GM20000 (cell line): Measurements from ENCODE around the gene FLVCR2.

ENCODE experiments used
- DNase-seq: peaks from one replicate; pipeline ENCODE4 v3.0.0; 2012; ENCODE audit warnings: low spot score
- TF ChIP-seq, protein P1 (sequence below): IDR thresholded peaks from 2 replicates; pipeline ENCODE4 v1.5.1; 2012; ENCODE audit warnings: mild to moderate bottlenecking, control low read depth; ENCODE audit errors: extremely low read depth, missing control alignments

FLVCR2 gene

GRCh38 chr14:75565056-75565455 is 13.4 kb upstream of the FLVCR2 start:
- TF ChIP-seq, protein P1, sequence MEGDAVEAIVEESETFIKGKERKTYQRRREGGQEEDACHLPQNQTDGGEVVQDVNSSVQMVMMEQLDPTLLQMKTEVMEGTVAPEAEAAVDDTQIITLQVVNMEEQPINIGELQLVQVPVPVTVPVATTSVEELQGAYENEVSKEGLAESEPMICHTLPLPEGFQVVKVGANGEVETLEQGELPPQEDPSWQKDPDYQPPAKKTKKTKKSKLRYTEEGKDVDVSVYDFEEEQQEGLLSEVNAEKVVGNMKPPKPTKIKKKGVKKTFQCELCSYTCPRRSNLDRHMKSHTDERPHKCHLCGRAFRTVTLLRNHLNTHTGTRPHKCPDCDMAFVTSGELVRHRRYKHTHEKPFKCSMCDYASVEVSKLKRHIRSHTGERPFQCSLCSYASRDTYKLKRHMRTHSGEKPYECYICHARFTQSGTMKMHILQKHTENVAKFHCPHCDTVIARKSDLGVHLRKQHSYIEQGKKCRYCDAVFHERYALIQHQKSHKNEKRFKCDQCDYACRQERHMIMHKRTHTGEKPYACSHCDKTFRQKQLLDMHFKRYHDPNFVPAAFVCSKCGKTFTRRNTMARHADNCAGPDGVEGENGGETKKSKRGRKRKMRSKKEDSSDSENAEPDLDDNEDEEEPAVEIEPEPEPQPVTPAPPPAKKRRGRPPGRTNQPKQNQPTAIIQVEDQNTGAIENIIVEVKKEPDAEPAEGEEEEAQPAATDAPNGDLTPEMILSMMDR, result no peak

DNA sequence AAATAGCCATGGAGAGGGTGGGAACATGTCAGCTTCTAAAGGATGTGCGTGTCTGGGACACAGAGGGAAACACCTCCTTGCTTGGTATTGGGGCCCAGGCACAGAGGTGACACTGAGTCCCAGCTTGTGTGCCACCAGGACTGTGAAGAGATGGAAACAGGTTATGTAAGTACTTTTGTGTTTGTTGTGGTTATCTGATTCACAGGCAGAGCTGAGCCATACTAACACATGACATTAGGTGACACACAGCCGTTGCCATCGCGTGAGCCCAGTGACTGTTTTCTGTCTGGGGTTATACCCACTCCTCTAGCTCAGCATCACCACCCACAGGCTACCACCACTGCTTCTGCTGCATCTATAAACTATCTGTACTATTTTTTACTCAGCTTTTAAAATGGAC is 12.1 kb upstream of the FLVCR2 start:
- DNase-seq, result no peak
- TF ChIP-seq, protein P1, result no peak

More at GRCh38 chr14:75565056-75565455, 13.4 kb upstream of the FLVCR2 start:
- DNase-seq, result no peak

- TF ChIP-seq, protein P1, result no peak
- no peak for DNase-seq
Measured at GRCh38 chr14:75566752-75567151, 11.7 kb upstream of the FLVCR2 start.

DNA sequence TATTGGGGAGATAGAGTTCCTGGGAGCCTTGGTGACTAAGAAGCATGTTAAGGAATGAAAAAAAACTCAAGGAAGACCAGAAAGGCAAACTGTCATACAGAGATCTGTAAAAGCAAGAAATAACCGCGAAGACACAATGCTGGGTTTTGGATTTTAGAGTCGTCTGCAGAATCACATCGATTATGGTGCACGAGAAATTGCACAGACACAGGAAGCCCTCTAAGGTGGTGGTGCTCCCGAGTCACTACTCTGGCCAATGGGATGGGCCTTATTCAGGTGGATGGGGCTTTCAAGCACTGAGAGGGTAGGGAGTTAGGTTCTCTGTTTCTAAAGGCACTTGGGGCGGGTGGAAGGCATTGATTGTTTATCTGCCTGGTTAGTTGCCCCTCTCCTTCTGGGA is 10.3 kb upstream of the FLVCR2 start:
- no peak for DNase-seq
- TF ChIP-seq, protein P1, result no peak

GRCh38 chr14:75568791-75569190 is 9.6 kb upstream of the FLVCR2 start:
- DNase-seq, result no peak
- TF ChIP-seq, protein P1, result no peak

GRCh38 chr14:75570797-75571196 is 7.6 kb upstream of the FLVCR2 start:
- no peak for DNase-seq
- TF ChIP-seq, protein P1, result no peak

GRCh38 chr14:75572104-75572503 is 6.3 kb upstream of the FLVCR2 start:
- TF ChIP-seq, protein P1, result no peak

More at GRCh38 chr14:75572104-75572503, 6.3 kb upstream of the FLVCR2 start:
- no peak for DNase-seq
